Sciatic nerve (tissue), 2 donors: ENCODE data around the gene CNMD. TPM values are rescaled to one million over a fixed set of nuclear protein-coding genes. Genes with fewer than 3 reads are reported as not detected.
"Not testable (repeated sequence)": the region's sequence is repeated elsewhere in the genome, so short reads cannot be mapped to it uniquely, and the experiment has no call there.

ENCODE experiments used
- ATAC-seq: fragments of 200-7000 bp; cut with Tn5 transposase; one replicate; pipeline ENCODE4 v1.9.1; 2020; ENCODE audit warnings: mild to moderate bottlenecking, moderate library complexity
- DNase-seq: peaks from one replicate; pipeline ENCODE4 v3.0.0-alpha.2; 2020; ENCODE audit warnings: low spot score
- intact Hi-C: fragments of 100-400 bp; cut with DNase I; formaldehyde crosslinking; loops from one replicate; pipeline ENCODE4 v1.14.2; 2022
- total RNA-seq: library from RNA; stranded (reverse); fragmentation: NEBNext Ultra II Directional; extraction: Animal tissue kit (Norgen Biotek cat#: 25700); gene quantifications from one replicate; pipeline ENCODE4 v1.2.1, GENCODE V29; 2021
- donor health status: DM: no; HTN: no; CAD: no.
- donor health status: DM: no; HTN: no; CAD: no.

Gene CNMD
- total RNA-seq, 1 donor from 2014 or later, result 0.27 TPM

DNA sequence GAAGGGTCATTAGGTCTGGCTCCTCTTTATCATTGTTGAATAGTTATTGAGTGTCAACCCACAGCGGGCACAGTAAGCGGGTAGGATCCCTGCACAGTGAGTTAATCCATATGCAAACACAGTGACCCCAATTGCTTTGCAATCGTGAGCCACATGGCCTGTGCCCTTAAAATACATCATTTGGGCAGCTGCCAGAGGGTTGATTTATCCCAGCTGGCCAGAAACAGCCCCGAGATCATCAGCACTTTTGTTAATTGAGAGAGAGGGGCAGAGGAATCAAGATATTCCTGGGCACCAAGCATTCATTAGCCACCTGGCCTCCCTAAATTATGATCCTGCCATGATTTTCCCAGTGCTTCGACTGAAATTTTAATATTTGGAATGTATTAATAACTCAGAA, 9.8 kb upstream of the CNMD start:
- ATAC-seq, result no peak
- intact Hi-C loops, result no loop called here
- DNase-seq, result no peak

DNA sequence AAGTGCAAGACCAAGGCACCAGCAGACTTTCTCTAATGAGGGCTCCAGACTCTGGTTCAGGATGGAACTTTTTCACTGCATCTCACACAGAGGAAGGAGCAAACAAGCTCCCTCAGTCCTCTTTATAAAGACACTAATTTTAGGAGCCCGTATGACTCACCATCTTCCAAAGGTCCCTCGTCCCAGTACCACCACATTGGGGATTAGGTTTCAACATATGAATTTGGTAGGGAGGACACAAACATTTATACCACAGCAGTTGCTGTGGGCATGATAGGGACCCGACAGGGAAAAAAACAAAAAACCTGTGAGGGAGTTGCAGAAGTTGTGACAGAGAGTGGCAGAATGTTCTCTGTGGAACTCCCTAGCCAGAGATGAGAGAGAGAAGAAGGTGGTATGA, 6.5 kb upstream of the CNMD start:
- ATAC-seq, result no peak

DNA sequence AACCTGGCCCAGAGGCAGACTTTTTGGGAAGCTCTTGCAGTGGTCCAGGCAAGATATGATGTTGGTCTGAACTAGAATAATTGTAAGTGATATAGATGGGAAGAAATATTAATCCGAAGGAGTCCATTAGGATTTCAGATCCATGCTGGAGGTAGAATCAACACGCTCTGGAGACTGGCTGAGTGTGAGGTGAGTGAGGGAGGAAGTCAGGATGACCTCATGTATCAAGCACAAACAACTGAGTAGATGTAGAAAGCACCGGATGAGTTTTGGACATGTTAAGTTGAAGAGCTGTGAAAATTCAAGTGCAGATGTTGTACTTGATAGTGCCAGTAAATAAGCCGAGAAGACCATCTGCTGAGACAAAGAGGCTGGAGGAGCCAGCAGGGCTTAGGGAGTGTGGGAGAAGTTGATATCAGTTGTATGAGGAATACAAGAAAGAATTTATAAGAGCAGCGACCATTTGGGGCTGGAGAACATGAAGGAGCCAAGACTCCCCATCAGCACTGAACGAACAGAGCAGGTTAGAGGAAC, 5.3 kb upstream of the CNMD start:
- ATAC-seq (no peak), DNase-seq (no peak)
- intact Hi-C loops, result no loop called here

More for the DNA sequence above, 6.5 kb upstream of the CNMD start:
- no peak for DNase-seq
- intact Hi-C loops, result no loop called here

DNA sequence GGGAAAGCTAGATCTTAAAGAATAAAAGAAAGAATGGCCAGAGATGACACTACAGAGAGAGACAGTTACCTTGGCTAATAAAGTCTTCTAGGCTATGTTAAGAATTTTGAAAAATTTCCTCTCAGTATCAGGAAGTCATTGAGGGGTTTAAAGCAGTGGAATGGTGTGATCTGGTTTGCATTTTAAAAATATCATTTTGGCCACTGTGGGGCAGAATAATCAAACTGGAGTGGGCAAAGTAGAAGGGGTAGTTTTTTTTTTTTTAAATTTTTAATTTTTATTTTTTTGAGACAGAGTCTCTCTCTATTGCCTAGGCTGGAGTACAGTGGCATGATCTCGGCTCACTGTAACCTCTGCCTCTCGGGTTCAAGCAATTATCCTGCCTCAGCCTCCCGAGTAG, 4.4 kb upstream of the CNMD start:
- intact Hi-C loops, result no loop called here
- ATAC-seq, result no peak
- no peak for DNase-seq

DNA sequence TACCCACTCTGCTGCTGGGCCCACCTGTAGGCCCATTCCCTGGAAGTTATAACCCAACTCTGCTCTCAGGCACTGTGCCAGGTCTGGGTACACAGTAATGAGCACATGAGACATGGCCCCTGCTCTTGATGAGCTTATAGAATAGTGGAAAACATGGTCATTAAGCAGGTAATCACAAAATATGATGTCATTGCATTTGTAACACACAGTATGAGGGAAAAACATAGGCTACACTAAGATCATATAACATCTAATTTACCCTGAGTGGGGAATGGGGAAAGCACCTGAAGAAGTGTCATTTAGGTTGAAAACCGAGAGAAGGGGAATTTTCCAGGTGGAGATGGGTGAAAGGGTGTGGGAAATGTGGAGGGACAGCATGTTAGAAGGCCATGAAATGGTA, 3.9 kb upstream of the CNMD start:
- ATAC-seq (no peak), DNase-seq (no peak)
- intact Hi-C loops, result no loop called here

DNA sequence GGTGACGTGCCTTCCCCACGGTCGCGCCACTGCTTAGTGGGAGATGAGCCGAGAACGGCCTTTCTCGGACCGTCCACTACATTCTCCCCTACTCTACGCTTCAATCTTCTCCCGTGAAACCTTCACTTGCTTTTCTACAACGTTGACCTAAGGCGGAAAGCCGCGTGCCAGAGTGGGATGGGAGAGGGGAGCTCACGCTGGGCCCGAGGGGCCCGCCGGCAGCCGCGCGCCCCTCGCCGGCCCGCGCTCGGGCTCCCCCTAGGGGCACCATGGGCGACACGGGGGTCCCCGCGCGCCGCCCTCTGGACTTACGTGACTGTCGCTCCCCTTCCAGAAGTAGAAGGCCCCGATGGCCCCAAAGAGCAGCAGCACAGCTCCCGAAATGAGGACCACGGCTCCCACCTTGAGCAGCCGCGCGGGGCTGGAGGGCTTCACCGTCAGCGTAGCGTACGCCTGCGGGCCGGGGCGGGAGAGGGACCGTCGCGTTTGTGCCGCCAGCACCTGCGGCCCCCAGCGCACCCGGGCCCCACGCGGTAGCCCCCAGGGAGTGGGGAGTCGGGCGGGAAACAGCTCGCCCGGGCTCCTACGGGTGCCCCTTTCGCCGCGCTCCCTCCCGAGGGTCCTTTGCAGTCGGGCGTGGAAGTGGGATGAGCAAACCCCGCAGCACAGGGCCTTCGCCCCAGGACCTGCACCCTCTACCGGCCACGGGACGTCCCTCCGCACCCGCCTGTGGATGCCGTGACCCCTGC, 727 bp downstream of the CNMD start:
- intact Hi-C loops, result no loop called here
- peak; percentile 60 for DNase-seq
- peak; percentile 34 for ATAC-seq

DNA sequence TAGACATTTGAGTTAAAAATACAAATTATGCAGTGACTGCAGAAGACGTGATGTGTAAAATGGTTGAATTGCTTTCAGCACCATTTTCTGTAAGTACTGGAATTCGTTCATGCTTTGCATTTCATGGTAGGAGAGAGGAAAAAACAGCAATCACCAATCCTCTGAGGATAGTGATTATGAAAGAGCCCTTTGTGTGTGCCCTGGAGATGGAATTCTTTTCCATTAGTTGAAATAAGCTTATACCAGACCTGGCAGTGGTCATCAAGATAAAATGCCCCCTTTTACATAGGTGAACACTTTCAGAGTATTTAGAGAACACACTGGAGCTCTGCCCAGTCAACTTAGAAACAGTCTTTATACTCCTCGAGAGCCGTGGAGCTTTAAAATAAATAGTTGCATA, 1.7 kb downstream of the CNMD start:
- intact Hi-C loops, result no loop called here
- DNase-seq (no peak), ATAC-seq (no peak)

DNA sequence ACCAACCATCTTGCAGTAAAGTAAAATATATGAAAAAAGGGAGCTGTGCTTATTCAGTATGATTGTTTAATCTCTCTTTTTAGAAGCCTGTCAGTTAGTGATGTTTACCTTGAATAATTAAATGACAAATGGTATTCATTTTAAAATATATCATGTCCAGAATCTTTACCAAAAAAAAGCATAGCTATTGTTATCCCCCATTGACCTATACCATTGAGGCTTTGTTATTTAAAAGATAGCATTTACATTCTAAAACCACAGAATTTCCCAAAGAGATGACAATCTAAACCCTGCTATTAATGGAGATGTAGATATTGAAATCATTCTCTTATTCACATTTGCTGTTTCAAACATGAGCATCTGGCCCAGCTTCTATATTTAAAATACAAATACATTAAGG, 2.2 kb downstream of the CNMD start:
- intact Hi-C loops, result no loop called here

DNA sequence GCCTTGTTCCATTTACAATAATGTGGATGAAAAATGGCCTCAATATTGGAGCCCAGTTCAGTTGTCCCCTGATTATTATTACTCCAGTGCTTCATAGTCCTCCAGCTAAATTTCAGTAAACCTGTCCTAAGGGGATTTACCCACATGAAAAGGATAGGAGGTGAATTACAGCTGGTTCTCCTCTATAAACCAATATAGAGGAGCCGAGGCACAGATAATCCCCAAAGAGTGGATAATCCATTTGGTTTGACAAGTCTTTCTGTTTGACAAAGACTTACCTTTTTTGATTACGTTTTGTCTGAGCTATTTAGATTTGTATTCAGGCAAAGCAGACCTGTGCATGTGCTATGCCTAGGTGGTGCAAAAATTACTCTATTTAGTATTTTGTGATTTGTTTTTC, 2.7 kb downstream of the CNMD start:
- DNase-seq, result no peak
- intact Hi-C loops, result no loop called here
- ATAC-seq, result no peak

More for the DNA sequence above, 2.2 kb downstream of the CNMD start:
- no peak for DNase-seq
- ATAC-seq, result no peak

DNA sequence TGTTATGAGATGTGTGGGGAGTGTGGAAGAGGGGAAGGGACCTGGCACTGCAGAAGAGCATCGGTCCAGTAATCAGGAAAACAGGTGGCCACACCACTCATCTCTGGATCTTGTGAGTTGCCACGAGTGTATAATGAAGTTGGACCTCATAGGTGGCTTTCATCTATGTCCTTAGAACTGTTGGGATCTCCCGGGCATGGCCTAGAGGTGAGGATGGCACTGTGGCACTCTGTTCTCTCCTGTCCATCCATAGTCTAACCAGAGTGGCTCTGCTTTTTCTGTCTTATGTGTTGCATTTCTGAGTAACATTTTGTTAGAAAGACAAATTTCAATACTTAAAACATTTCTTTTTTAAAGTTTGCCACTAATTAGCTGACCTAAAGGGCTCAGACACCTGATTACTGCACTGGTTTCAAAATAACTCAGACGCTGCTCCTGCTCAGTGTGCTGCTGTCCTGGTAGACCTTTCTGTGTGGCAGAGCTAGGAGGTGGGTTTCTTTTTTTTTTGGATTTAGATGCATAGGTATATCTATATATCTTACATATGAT, 5.5 kb downstream of the CNMD start:
- ATAC-seq (no peak), DNase-seq (no peak)
- intact Hi-C loops, result no loop called here

DNA sequence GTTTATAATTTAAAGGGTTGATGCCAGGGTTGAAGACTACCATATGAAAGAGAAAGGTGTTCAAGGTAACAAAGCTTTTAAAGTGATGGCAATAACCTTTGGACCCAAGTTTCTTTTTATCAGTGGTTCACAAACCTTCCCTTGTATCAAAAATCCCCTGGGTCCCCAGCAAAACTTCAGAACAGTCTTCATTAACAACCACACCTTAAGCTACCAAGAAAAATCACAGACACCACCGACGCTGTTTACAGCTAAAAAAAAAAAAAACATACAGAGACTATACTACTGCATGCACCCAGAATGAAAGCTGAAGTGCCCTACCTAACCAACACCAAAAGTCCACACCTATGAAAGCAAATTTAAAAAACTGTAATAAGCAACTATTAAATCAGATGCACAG, 13.4 kb downstream of the CNMD start:
- ATAC-seq (no peak), DNase-seq (no peak)
- intact Hi-C loops, result no loop called here

DNA sequence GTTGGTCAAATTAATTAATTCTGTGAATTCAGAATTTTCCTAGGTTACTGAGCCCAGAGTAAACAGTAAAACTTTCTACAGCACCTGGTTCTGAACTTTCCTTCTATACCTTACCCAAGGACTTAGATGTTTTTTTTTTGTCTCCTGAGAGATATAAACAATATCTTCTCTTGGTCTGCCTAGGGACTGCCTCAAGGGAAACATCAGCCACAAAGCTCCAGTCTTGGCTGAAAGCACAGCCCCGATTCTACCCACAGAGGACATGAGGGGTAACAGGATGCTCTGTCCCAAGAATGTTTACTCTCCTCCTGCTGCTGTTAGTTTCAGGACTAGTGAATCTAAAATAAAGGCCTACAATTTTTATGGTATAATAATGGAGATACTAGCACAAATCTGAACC, 14.3 kb downstream of the CNMD start:
- DNase-seq (no peak), ATAC-seq (no peak)
- intact Hi-C loops, result no loop called here

DNA sequence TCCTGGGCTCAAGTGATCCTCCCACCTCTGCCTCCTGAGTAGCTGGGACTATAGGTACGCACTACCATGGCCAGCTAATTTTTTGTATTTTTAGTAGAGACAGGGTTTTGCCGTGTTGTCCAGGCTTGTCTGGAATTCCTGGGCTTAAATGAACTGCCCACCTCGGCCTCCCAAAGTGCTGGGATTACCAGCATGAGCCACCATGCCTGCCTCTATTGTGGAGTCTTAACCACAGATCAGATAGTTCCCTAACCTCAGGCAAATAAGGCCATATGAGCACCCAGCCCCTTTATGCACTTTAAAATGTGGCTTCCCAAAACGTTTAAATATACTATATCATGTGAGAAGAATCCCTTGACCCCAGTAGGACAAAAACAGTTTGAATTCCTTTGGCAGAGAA, 16.4 kb downstream of the CNMD start:
- intact Hi-C loops, result no loop called here
- ATAC-seq (no peak), DNase-seq (no peak)

DNA sequence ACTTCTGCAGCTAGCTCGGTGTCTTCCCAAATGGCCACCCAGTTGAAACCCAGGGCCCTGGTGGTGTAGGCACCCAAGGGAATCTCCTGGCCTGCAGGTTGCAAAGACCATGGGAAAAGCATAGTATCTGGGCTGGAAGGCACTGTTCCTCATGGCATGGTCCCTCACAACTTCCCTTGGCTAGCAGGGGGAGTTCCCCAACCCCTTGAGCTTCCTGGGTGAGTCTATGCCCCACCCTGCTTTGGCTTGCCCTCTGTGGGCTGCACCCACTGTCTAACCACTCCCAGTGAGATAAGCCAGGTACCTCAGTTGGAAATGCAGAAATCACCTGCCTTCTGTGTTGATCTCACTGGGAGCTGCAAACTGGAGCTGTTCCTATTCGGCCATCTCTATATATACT, 18.3 kb downstream of the CNMD start:
- intact Hi-C loops, DNase-seq, ATAC-seq: not testable (repeated sequence)

DNA sequence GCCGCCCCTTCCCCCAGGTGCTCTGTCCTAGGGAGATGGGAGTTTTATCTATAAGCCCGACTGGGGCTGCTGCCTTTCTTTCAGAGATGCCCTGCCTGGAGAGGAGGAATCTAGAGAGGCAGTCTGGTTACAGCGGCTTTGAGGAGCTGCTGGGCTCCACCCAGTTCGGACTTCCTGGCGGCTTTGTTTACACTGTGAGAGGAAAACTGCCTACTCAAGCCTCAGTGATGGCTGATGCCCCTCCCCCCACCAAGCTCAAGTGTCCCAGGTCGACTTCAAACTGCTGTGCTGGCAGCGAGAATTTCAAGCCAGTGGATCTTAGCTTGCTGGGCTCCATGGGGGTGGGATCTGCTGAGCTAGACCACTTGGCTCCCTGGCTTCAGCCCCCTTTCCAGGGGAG, 18.7 kb downstream of the CNMD start:
- DNase-seq, ATAC-seq, intact Hi-C loops: not testable (repeated sequence)

DNA sequence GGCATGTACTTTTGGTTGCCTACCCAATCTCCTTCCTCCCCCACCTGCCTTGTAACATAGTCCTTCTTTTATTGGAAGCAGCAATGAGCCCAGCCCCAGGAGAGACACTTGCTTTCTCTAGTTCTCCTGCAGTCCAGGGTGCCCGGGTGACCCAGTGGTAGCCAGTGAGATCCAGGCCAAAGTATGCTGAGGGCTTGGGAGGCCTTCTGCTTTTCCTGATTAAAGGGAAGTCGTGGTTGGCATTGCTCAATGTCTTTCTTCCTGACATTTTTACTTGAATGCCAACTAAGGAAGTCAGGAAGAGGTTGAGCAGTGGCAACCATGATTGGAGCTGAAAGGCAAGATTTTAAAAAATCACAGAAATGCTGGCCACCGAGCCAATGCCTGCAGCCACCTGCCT, 25.7 kb downstream of the CNMD start:
- ATAC-seq, result peak; percentile 59
- intact Hi-C loops, result no loop called here
- no peak for DNase-seq

DNA sequence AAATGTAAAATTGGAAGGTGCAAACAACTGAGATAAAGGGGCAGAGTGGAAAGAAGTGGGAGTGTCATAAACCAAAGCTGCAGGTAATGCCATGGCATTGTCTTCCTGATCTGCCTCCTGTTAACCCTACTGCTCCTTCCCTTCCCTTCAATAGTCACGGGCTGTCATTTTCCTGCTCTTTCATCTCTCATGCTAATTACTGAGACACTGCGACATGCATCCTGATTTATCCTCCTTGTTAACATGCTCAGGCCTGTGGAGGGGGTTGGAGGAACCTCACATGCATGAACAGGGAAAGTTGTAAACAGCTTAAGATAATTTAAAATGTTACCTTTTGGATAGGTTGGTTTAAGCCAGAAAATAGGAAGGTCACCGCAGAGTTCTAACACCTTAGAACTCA, 27.2 kb downstream of the CNMD start:
- no peak for DNase-seq
- intact Hi-C loops, result no loop called here
- ATAC-seq, result no peak

DNA sequence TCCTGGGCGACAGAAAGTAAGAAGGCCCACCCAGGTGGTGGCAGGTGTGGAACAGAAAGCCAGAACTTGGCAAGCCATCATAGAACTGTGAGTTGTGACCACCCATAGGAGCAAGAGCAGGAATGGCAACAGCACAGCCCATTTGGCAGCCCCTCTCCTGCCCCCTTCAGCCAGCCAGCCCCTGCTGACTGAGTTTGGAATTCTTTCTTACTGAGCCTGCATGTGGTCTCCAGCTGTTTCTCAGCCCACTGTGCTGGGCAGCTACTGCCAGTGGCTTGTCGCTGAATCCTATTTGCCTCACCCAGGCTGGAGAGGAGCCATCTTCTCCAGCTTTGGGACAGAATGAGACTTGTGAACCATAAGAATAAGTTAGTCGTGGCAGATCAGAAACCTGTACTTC, 28.3 kb downstream of the CNMD start:
- no peak for ATAC-seq
- intact Hi-C loops, result no loop called here

DNA sequence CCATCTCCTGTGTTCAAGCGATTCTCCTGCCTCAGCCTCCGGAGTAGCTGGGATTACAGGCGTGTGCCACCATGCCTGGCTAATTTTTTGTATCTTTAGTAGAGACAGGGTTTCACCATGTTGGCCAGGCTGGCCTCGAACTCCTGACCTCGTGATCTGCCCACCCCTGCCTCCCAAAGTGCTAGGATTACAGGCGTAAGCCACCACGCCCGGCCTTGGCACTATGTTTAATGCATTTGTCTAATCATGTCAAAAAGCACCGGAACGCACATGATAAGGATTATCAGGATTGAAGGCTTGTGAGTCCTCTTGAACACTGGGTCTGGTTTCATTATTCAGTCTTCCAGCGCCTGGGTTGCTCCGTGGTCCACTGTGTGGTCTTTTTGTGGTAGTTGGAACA, 31.4 kb downstream of the CNMD start:
- ATAC-seq, DNase-seq, intact Hi-C loops: not testable (repeated sequence)

More for the DNA sequence above, 28.3 kb downstream of the CNMD start:
- no peak for DNase-seq

DNA sequence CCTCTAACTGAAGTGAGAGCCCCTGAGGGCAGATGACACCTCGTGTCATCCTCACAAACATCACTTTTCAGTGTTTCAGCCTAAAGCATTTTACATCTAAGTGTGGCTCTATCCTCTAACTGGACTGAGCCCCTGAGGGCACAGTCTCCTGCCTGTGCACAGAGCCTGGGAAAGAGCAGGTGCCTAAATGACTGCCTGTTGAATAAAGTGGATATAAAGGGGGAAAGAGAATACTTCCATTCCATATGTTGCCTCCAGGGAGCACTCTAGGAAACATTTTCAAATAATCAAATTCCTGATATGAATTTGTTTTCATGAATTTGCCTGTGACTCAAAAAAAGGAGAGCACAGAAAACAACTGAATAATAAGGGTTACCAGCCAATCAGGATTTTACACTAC, 32.2 kb downstream of the CNMD start:
- DNase-seq (no peak), ATAC-seq (no peak)
- intact Hi-C loops, result no loop called here

DNA sequence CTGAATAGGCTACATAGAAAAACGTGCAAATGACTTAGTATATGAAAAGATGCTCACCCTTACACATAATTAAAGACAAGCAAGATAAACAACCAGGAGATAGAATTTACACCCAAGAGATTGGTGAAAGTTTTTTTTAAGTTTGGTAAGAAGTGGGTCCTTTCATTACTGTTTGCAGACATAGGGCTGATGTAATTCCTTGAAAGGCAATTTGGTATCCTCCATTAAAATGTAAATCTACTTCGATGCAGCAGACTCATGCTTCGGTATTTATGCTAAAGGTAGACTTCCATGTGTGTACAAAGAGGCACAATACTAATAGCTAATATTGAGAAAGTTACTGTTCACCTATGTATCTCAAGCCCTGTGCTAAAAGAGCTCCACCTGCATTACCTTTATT, 33.5 kb downstream of the CNMD start:
- no peak for DNase-seq

More for the DNA sequence above, 33.5 kb downstream of the CNMD start:
- intact Hi-C loops, result no loop called here
- ATAC-seq, result no peak
